T-helper 2 cell treated with Interferon-gamma antibody and Interleukin-4, amounts not matched to agents 5 μg/mL and 100 μg/mL, for 36 hours (primary cell): ENCODE measurements around the gene AHSG.

ENCODE experiments used
- DNase-seq: peaks from one replicate; pipeline ENCODE4 v3.0.0; 2021; ENCODE audit warnings: low spot score
- H3K27ac Mint-ChIP-seq: one replicate; pipeline ENCODE4 v1.8.0; 2021; ENCODE audit warnings: mild to moderate bottlenecking, mixed read lengths
- H3K27me3 Mint-ChIP-seq: one replicate; pipeline ENCODE4 v1.8.0; 2021; ENCODE audit warnings: low read depth, mixed read lengths
- H3K36me3 Mint-ChIP-seq: one replicate; pipeline ENCODE4 v1.8.0; 2021; ENCODE audit warnings: low read depth, mixed read lengths
- H3K4me1 Mint-ChIP-seq: one replicate; pipeline ENCODE4 v1.8.0; 2021; ENCODE audit warnings: low read depth, mixed read lengths
- H3K4me3 Mint-ChIP-seq: one replicate; pipeline ENCODE4 v1.8.0; 2022; ENCODE audit warnings: mild to moderate bottlenecking, moderate library complexity, mixed read lengths
- H3K9me3 Mint-ChIP-seq: one replicate; pipeline ENCODE4 v1.8.0; 2021; ENCODE audit warnings: mixed read lengths

Gene AHSG

GRCh38 chr3:186599142-186599784 lies 13.6 kb upstream of the AHSG start:
- no peak for DNase-seq
- Mint-ChIP-seq H3K4me1 (peaks cover 2% of the 10 kb centered on the region), H3K4me3 (no peak overlapping the region), H3K36me3 (no peaks in the 10 kb centered on the region), H3K27me3 (peaks cover 14% of the 10 kb centered on the region), H3K27ac (no peak overlapping the region), H3K9me3 (no peaks in the 10 kb centered on the region)

- no peak overlapping the region for H3K27ac Mint-ChIP-seq
- DNase-seq, result no peak
- H3K27me3 Mint-ChIP-seq, result peaks cover 14% of the 10 kb centered on the region
- H3K9me3 Mint-ChIP-seq, result no peaks in the 10 kb centered on the region
- H3K4me1 Mint-ChIP-seq, result peaks cover 2% of the 10 kb centered on the region
- H3K4me3 Mint-ChIP-seq, result no peak overlapping the region
- no peaks in the 10 kb centered on the region for H3K36me3 Mint-ChIP-seq
Measured at GRCh38 chr3:186599785-186600166, 13.1 kb upstream of the AHSG start.

GRCh38 chr3:186600896-186601295 lies 12.0 kb upstream of the AHSG start:
- DNase-seq, result no peak
- Mint-ChIP-seq H3K4me1 (peaks cover 2% of the 10 kb centered on the region), H3K27ac (no peak overlapping the region), H3K27me3 (peaks cover 20% of the 10 kb centered on the region), H3K9me3 (no peaks in the 10 kb centered on the region), H3K36me3 (no peaks in the 10 kb centered on the region), H3K4me3 (no peak overlapping the region)

GRCh38 chr3:186603159-186603558 lies 9.7 kb upstream of the AHSG start:
- H3K9me3 Mint-ChIP-seq, result no peaks in the 10 kb centered on the region
- H3K27ac Mint-ChIP-seq, result no peak overlapping the region
- H3K4me3 Mint-ChIP-seq, result no peak overlapping the region
- peaks cover 2% of the 10 kb centered on the region for H3K4me1 Mint-ChIP-seq
- no peak for DNase-seq
- peaks cover 20% of the 10 kb centered on the region for H3K27me3 Mint-ChIP-seq
- no peaks in the 10 kb centered on the region for H3K36me3 Mint-ChIP-seq

- no peaks in the 10 kb centered on the region for H3K9me3 Mint-ChIP-seq
- peaks cover 2% of the 10 kb centered on the region for H3K4me1 Mint-ChIP-seq
- H3K4me3 Mint-ChIP-seq, result no peak overlapping the region
- H3K36me3 Mint-ChIP-seq, result no peaks in the 10 kb centered on the region
- peaks cover 12% of the 10 kb centered on the region for H3K27me3 Mint-ChIP-seq
- H3K27ac Mint-ChIP-seq, result no peak overlapping the region
- no peak for DNase-seq
Measured at GRCh38 chr3:186605078-186605477, 7.8 kb upstream of the AHSG start.

- H3K36me3 Mint-ChIP-seq, result no peaks in the 10 kb centered on the region
- DNase-seq, result no peak
- H3K4me3 Mint-ChIP-seq, result no peak overlapping the region
- peaks cover 12% of the 10 kb centered on the region for H3K27me3 Mint-ChIP-seq
- peaks cover 2% of the 10 kb centered on the region for H3K4me1 Mint-ChIP-seq
- no peak overlapping the region for H3K27ac Mint-ChIP-seq
- H3K9me3 Mint-ChIP-seq, result no peaks in the 10 kb centered on the region
Measured at GRCh38 chr3:186605561-186606545, 7.0 kb upstream of the AHSG start.

GRCh38 chr3:186608624-186609215 lies 4.1 kb upstream of the AHSG start:
- Mint-ChIP-seq H3K4me1 (no peaks in the 10 kb centered on the region), H3K4me3 (no peak overlapping the region), H3K27me3 (peaks cover 23% of the 10 kb centered on the region), H3K9me3 (no peaks in the 10 kb centered on the region), H3K36me3 (no peaks in the 10 kb centered on the region), H3K27ac (no peak overlapping the region)
- DNase-seq, result no peak

GRCh38 chr3:186609247-186609868 lies 3.5 kb upstream of the AHSG start:
- H3K27ac Mint-ChIP-seq, result no peak overlapping the region
- DNase-seq, result no peak
- H3K27me3 Mint-ChIP-seq, result peaks cover 24% of the 10 kb centered on the region
- H3K9me3 Mint-ChIP-seq, result no peaks in the 10 kb centered on the region
- peaks cover under 1% of the 10 kb centered on the region for H3K4me1 Mint-ChIP-seq
- no peak overlapping the region for H3K4me3 Mint-ChIP-seq
- H3K36me3 Mint-ChIP-seq, result no peaks in the 10 kb centered on the region

- no peaks in the 10 kb centered on the region for H3K9me3 Mint-ChIP-seq
- H3K36me3 Mint-ChIP-seq, result no peaks in the 10 kb centered on the region
Measured at GRCh38 chr3:186612065-186612464, 795 bp upstream of the AHSG start.

GRCh38 chr3:186613637-186614265 lies 891 bp downstream of the AHSG start:
- Mint-ChIP-seq H3K27me3 (peaks cover 36% of the 10 kb centered on the region), H3K27ac (no peak overlapping the region), H3K36me3 (no peaks in the 10 kb centered on the region), H3K4me1 (peaks cover 15% of the 10 kb centered on the region), H3K4me3 (no peak overlapping the region), H3K9me3 (no peaks in the 10 kb centered on the region)
- DNase-seq, result no peak

More at GRCh38 chr3:186612065-186612464, 795 bp upstream of the AHSG start:
- H3K4me3 Mint-ChIP-seq, result no peak overlapping the region
- DNase-seq, result no peak
- peaks cover 12% of the 10 kb centered on the region for H3K4me1 Mint-ChIP-seq
- no peak overlapping the region for H3K27ac Mint-ChIP-seq
- peaks cover 24% of the 10 kb centered on the region for H3K27me3 Mint-ChIP-seq

- H3K4me3 Mint-ChIP-seq, result peak overlapping the region; percentile 35
- no peaks in the 10 kb centered on the region for H3K36me3 Mint-ChIP-seq
- H3K27me3 Mint-ChIP-seq, result peaks cover 37% of the 10 kb centered on the region
- no peaks in the 10 kb centered on the region for H3K9me3 Mint-ChIP-seq
- H3K4me1 Mint-ChIP-seq, result peaks cover 15% of the 10 kb centered on the region
- no peak for DNase-seq
- no peak overlapping the region for H3K27ac Mint-ChIP-seq
Measured at GRCh38 chr3:186614266-186614596, 1.4 kb downstream of the AHSG start.

GRCh38 chr3:186614597-186615483 lies 2.0 kb downstream of the AHSG start:
- H3K27me3 Mint-ChIP-seq, result peaks cover 37% of the 10 kb centered on the region
- no peak overlapping the region for H3K27ac Mint-ChIP-seq
- no peaks in the 10 kb centered on the region for H3K36me3 Mint-ChIP-seq

GRCh38 chr3:186616299-186616617 lies 3.4 kb downstream of the AHSG start:
- Mint-ChIP-seq H3K27ac (no peak overlapping the region), H3K9me3 (no peaks in the 10 kb centered on the region), H3K27me3 (peaks cover 40% of the 10 kb centered on the region), H3K4me1 (peaks cover 15% of the 10 kb centered on the region), H3K4me3 (no peak overlapping the region), H3K36me3 (no peaks in the 10 kb centered on the region)
- DNase-seq, result no peak

More at GRCh38 chr3:186614597-186615483, 2.0 kb downstream of the AHSG start:
- Mint-ChIP-seq H3K4me1 (peaks cover 15% of the 10 kb centered on the region), H3K4me3 (peak overlapping the region; percentile 35), H3K9me3 (no peaks in the 10 kb centered on the region)
- DNase-seq, result peak; percentile 65
